ENCODE measurements around the gene OR2T33. TPM values are rescaled to one million over a fixed set of nuclear protein-coding genes. Genes with fewer than 3 reads are reported as not detected.

OR2T33 gene
- total and polyA plus RNA-seq, 2 donors (not counting 3 experiments of a cell fraction or from before 2014, with no cell fraction given): not detected

DNA sequence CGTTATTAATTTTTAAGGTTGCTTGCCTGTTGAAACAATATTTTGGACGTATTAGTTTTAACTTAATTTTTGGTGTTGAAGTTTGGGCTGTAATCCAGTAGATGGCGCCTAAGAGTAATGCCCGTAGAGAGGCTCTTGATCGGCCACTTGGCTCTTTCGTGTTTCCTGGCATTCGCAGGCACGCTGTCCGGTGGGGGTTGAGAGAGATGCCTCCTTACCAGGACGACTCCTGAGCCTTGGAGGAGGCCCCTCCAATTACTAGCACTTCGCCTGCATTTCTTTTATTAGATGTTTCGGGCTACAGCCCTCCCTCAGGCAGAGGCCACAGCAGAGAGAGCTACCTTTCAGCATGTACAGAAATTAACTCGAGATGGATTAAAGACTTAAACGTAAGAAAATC, 34.6 kb downstream of the OR2T33 start:
- Histone ChIP-seq H3K4me2 (ENCODE audit: insufficient read depth, low read length) (no peak overlapping the region), H3K9me3 (replicated peaks; ENCODE audit: control insufficient read depth, insufficient read depth, low read length) (peaks cover 6% of the 10 kb centered on the region), H3K9me1 (replicated peaks; ENCODE audit: control insufficient read depth, extremely low read depth, insufficient read depth, low read length) (no peaks in the 10 kb centered on the region), H3K4me3 (replicated peaks in 1 of 3; ENCODE audit: insufficient read depth in 1 of 3, low read depth in 1 of 3, low read length in 3 of 3) (no peak overlapping the region), H3K4me1 (ENCODE audit: control insufficient read depth, extremely low read depth, insufficient read depth, low read length) (no peaks in the 10 kb centered on the region), H3K36me3 (ENCODE audit: control insufficient read depth in 2 of 2, extremely low read depth in 1 of 2, insufficient read depth in 2 of 2, low read length in 2 of 2) (no peaks in the 10 kb centered on the region), H2AFZ (ENCODE audit: low read depth, low read length) (no peak overlapping the region), H3K27me3 (ENCODE audit: control insufficient read depth in 2 of 2, insufficient read depth in 2 of 2, low read length in 2 of 2) (no peaks in the 10 kb centered on the region), H3K27ac (ENCODE audit: insufficient read depth, low read depth, low read length) (no peak overlapping the region), H4K20me1 (replicated peaks; ENCODE audit: control insufficient read depth, extremely low read depth, insufficient read depth, low read length) (no peaks in the 10 kb centered on the region), H3K79me2 (ENCODE audit: control insufficient read depth, insufficient read depth, low read length) (no peaks in the 10 kb centered on the region), H3K9ac (replicated peaks; ENCODE audit: extremely low read depth, insufficient read depth, low read length) (no peak overlapping the region)
- FAIRE-seq (no peak), DNase-seq (ENCODE audit: low read depth, low spot score) (no peak)
- intact Hi-C loops (cut with micrococcal nuclease) (loop anchor here (5.0 kb wide), 1 partner anchor 564 kb away; no protein-coding TSS in a partner anchor), dilution Hi-C loops (cut with MboI; ENCODE audit: extremely low pct_ligation_motif_present, low sequenced_read_pairs) (no loop called here)
- POLR2A ChIA-PET: no interaction called here
- CTCF ChIA-PET: no interaction called here
- BruUV-seq (replicated peaks): no TSS peak
- TF ChIP-seq FOS (IDR thresholded peaks at IDR 0.05; ENCODE audit: borderline replicate concordance, insufficient read depth, low read length) (no peak), GATA2 (IDR thresholded peaks at IDR 0.05; ENCODE audit: insufficient read depth, insufficient read length, low read depth, low read length) (no peak)
- TF ChIP-seq, protein P1, sequence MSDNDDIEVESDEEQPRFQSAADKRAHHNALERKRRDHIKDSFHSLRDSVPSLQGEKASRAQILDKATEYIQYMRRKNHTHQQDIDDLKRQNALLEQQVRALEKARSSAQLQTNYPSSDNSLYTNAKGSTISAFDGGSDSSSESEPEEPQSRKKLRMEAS (IDR thresholded peaks at IDR 0.05; ENCODE audit: insufficient read depth, insufficient read length): no peak
- TF ChIP-seq, protein P2, sequence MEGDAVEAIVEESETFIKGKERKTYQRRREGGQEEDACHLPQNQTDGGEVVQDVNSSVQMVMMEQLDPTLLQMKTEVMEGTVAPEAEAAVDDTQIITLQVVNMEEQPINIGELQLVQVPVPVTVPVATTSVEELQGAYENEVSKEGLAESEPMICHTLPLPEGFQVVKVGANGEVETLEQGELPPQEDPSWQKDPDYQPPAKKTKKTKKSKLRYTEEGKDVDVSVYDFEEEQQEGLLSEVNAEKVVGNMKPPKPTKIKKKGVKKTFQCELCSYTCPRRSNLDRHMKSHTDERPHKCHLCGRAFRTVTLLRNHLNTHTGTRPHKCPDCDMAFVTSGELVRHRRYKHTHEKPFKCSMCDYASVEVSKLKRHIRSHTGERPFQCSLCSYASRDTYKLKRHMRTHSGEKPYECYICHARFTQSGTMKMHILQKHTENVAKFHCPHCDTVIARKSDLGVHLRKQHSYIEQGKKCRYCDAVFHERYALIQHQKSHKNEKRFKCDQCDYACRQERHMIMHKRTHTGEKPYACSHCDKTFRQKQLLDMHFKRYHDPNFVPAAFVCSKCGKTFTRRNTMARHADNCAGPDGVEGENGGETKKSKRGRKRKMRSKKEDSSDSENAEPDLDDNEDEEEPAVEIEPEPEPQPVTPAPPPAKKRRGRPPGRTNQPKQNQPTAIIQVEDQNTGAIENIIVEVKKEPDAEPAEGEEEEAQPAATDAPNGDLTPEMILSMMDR (IDR thresholded peaks at IDR 0.05; ENCODE audit: extremely low read depth in 1 of 2, insufficient read depth in 1 of 2, low read depth in 1 of 2, low read length in 2 of 2): peak; percentile 32 to 38

DNA sequence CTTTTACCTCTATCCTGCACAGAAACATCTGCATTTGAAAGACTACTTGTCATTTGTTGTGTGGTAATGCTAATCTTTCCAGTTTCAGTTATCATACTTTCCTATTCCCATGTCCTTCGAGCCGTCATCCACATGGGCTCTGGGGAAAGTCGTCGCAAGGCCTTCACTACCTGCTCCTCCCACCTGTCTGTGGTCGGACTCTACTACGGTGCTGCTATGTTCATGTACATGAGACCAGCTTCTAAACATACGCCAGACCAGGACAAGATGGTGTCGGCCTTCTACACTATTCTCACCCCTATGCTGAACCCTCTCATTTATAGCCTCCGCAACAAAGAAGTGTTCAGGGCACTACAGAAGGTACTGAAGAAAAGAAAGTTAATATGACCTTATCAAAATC, 38.3 kb downstream of the OR2T33 start:
- H2AFZ ChIP-seq (ENCODE audit: low read depth, low read length): no peak overlapping the region
- no peaks in the 10 kb centered on the region for H4K20me1 ChIP-seq (replicated peaks; ENCODE audit: control insufficient read depth, extremely low read depth, insufficient read depth, low read length)
- TF ChIP-seq POLR2AphosphoS5 (IDR thresholded peaks at IDR 0.05; ENCODE audit: insufficient read depth, low read depth, low read length) (no peak), FOS (IDR thresholded peaks at IDR 0.05; ENCODE audit: borderline replicate concordance, insufficient read depth, low read length) (no peak), MYC (IDR thresholded peaks at IDR 0.05; ENCODE audit: low read depth, low read length) (no peak), GATA2 (IDR thresholded peaks at IDR 0.05; ENCODE audit: insufficient read depth, insufficient read length, low read depth, low read length) (no peak), POLR2A (IDR thresholded peaks at IDR 0.05; ENCODE audit: low read depth, low read length) (no peak), EZH2 (IDR thresholded peaks at IDR 0.05; ENCODE audit: borderline replicate concordance, low read depth, low read length, severe bottlenecking) (no peak), JUN (IDR thresholded peaks at IDR 0.05; ENCODE audit: borderline replicate concordance, insufficient read depth, insufficient read length, low read depth) (no peak)
- TF ChIP-seq, protein P2 (IDR thresholded peaks at IDR 0.05; ENCODE audit: extremely low read depth in 1 of 2, insufficient read depth in 1 of 2, low read depth in 1 of 2, low read length in 2 of 2): no peak
- TF ChIP-seq, protein P1 (IDR thresholded peaks at IDR 0.05; ENCODE audit: insufficient read depth, insufficient read length): no peak
- no peaks in the 10 kb centered on the region for H3K27me3 ChIP-seq (ENCODE audit: control insufficient read depth in 2 of 2, insufficient read depth in 2 of 2, low read length in 2 of 2)
- no peak overlapping the region for H3K4me2 ChIP-seq (ENCODE audit: insufficient read depth, low read length)
- no peak overlapping the region for H3K4me3 ChIP-seq (replicated peaks in 1 of 3; ENCODE audit: insufficient read depth in 1 of 3, low read depth in 1 of 3, low read length in 3 of 3)
- H3K9me1 ChIP-seq (replicated peaks; ENCODE audit: control insufficient read depth, extremely low read depth, insufficient read depth, low read length): no peaks in the 10 kb centered on the region
- no peak for FAIRE-seq
- H3K9ac ChIP-seq (replicated peaks; ENCODE audit: extremely low read depth, insufficient read depth, low read length): no peak overlapping the region
- H3K36me3 ChIP-seq (ENCODE audit: control insufficient read depth in 2 of 2, extremely low read depth in 1 of 2, insufficient read depth in 2 of 2, low read length in 2 of 2): no peaks in the 10 kb centered on the region
- H3K79me2 ChIP-seq (ENCODE audit: control insufficient read depth, insufficient read depth, low read length): no peaks in the 10 kb centered on the region
- intact Hi-C loops (cut with micrococcal nuclease) (no loop called here), dilution Hi-C loops (cut with MboI; ENCODE audit: extremely low pct_ligation_motif_present, low sequenced_read_pairs) (no loop called here)
- ChIA-PET CTCF (no interaction called here), POLR2A (no interaction called here)
- H3K27ac ChIP-seq (ENCODE audit: insufficient read depth, low read depth, low read length): no peak overlapping the region
- BruUV-seq (replicated peaks): no TSS peak
- no peak for DNase-seq (ENCODE audit: low read depth, low spot score)
- H3K4me1 ChIP-seq (ENCODE audit: control insufficient read depth, extremely low read depth, insufficient read depth, low read length): no peaks in the 10 kb centered on the region
- H3K9me3 ChIP-seq (replicated peaks; ENCODE audit: control insufficient read depth, insufficient read depth, low read length): peaks cover 6% of the 10 kb centered on the region
